ENCODE results near the gene MB. TPM values are rescaled to one million over a fixed set of nuclear protein-coding genes. Genes with fewer than 3 reads are reported as not detected.

Gene MB
- polyA plus RNA-seq, 2 donors: 2.5 to 5.1 TPM

- Histone ChIP-seq H3K27ac (ENCODE audit: low read depth in 2 of 2, low read length in 1 of 2) (no peak overlapping the region), H3K4me3 (ENCODE audit: low read depth in 1 of 2, low read length in 2 of 2) (no peak overlapping the region), H3K36me3 (ENCODE audit: control insufficient read depth in 2 of 2, insufficient read depth in 2 of 2, low read length in 1 of 2) (no peaks in the 10 kb centered on the region), H3K4me1 (ENCODE audit: control insufficient read depth in 2 of 2, insufficient read depth in 2 of 2, low read length in 1 of 2) (peaks cover 4 to 7% of the 10 kb centered on the region in 2 donors), H3K9me3 (ENCODE audit: control insufficient read depth in 2 of 2, insufficient read depth in 1 of 2, low read depth in 1 of 2, low read length in 1 of 2) (no peaks in the 10 kb centered on the region), H3K27me3 (ENCODE audit: control insufficient read depth in 1 of 2, insufficient read depth in 2 of 2, low read length in 2 of 2) (no peaks in the 10 kb centered on the region)
- WGBS, 2 donors: 85% methylated on average over 4 of the region's 4 CpGs
These were observed 7.4 kb downstream of the MB start for GRCh38 chr22:35609761-35610160.

- Histone ChIP-seq H3K4me1 (ENCODE audit: control insufficient read depth in 2 of 2, insufficient read depth in 2 of 2, low read length in 1 of 2) (peaks cover 4 to 7% of the 10 kb centered on the region in 2 donors), H3K4me3 (ENCODE audit: low read depth in 1 of 2, low read length in 2 of 2) (no peak overlapping the region), H3K27me3 (ENCODE audit: control insufficient read depth in 1 of 2, insufficient read depth in 2 of 2, low read length in 2 of 2) (no peaks in the 10 kb centered on the region), H3K27ac (ENCODE audit: low read depth in 2 of 2, low read length in 1 of 2) (no peak overlapping the region), H3K9me3 (ENCODE audit: control insufficient read depth in 2 of 2, insufficient read depth in 1 of 2, low read depth in 1 of 2, low read length in 1 of 2) (no peaks in the 10 kb centered on the region), H3K36me3 (ENCODE audit: control insufficient read depth in 2 of 2, insufficient read depth in 2 of 2, low read length in 1 of 2) (no peaks in the 10 kb centered on the region)
- WGBS, 2 donors: 88 to 93% methylated on average over 9 of the region's 9 CpGs
These were observed 7.9 kb downstream of the MB start for GRCh38 chr22:35609261-35609660.

GRCh38 chr22:35608088-35608487 is 9.0 kb downstream of the MB start:
- Histone ChIP-seq H3K9me3 (ENCODE audit: control insufficient read depth in 2 of 2, insufficient read depth in 1 of 2, low read depth in 1 of 2, low read length in 1 of 2) (no peaks in the 10 kb centered on the region), H3K4me1 (ENCODE audit: control insufficient read depth in 2 of 2, insufficient read depth in 2 of 2, low read length in 1 of 2) (peaks cover 4 to 7% of the 10 kb centered on the region in 2 donors), H3K27me3 (ENCODE audit: control insufficient read depth in 1 of 2, insufficient read depth in 2 of 2, low read length in 2 of 2) (no peaks in the 10 kb centered on the region), H3K4me3 (ENCODE audit: low read depth in 1 of 2, low read length in 2 of 2) (no peak overlapping the region), H3K36me3 (ENCODE audit: control insufficient read depth in 2 of 2, insufficient read depth in 2 of 2, low read length in 1 of 2) (no peaks in the 10 kb centered on the region), H3K27ac (ENCODE audit: low read depth in 2 of 2, low read length in 1 of 2) (no peak overlapping the region)
- 85 to 86% methylated on average over 11 of the region's 11 CpGs for WGBS, 2 donors

- Histone ChIP-seq H3K36me3 (ENCODE audit: control insufficient read depth in 2 of 2, insufficient read depth in 2 of 2, low read length in 1 of 2) (no peaks in the 10 kb centered on the region), H3K4me1 (ENCODE audit: control insufficient read depth in 2 of 2, insufficient read depth in 2 of 2, low read length in 1 of 2) (peaks cover 4 to 7% of the 10 kb centered on the region in 2 donors), H3K4me3 (ENCODE audit: low read depth in 1 of 2, low read length in 2 of 2) (no peak overlapping the region), H3K9me3 (ENCODE audit: control insufficient read depth in 2 of 2, insufficient read depth in 1 of 2, low read depth in 1 of 2, low read length in 1 of 2) (no peaks in the 10 kb centered on the region), H3K27ac (ENCODE audit: low read depth in 2 of 2, low read length in 1 of 2) (no peak overlapping the region), H3K27me3 (ENCODE audit: control insufficient read depth in 1 of 2, insufficient read depth in 2 of 2, low read length in 2 of 2) (no peaks in the 10 kb centered on the region)
- 71 to 73% methylated on average over 8 of the region's 8 CpGs for WGBS, 2 donors
These were observed 10.2 kb downstream of the MB start for GRCh38 chr22:35606916-35607315.

GRCh38 chr22:35605851-35606481 is 11.2 kb downstream of the MB start:
- 79 to 83% methylated on average over 13 of the region's 13 CpGs for WGBS, 2 donors
- Histone ChIP-seq H3K4me3 (ENCODE audit: low read depth in 1 of 2, low read length in 2 of 2) (no peak overlapping the region), H3K4me1 (ENCODE audit: control insufficient read depth in 2 of 2, insufficient read depth in 2 of 2, low read length in 1 of 2) (peaks cover 4 to 7% of the 10 kb centered on the region in 2 donors), H3K27me3 (ENCODE audit: control insufficient read depth in 1 of 2, insufficient read depth in 2 of 2, low read length in 2 of 2) (no peaks in the 10 kb centered on the region), H3K9me3 (ENCODE audit: control insufficient read depth in 2 of 2, insufficient read depth in 1 of 2, low read depth in 1 of 2, low read length in 1 of 2) (no peaks in the 10 kb centered on the region), H3K36me3 (ENCODE audit: control insufficient read depth in 2 of 2, insufficient read depth in 2 of 2, low read length in 1 of 2) (no peaks in the 10 kb centered on the region), H3K27ac (ENCODE audit: low read depth in 2 of 2, low read length in 1 of 2) (peak overlapping the region in 1 of 2 donors; percentile 15)

- Histone ChIP-seq H3K36me3 (ENCODE audit: control insufficient read depth in 2 of 2, insufficient read depth in 2 of 2, low read length in 1 of 2) (no peaks in the 10 kb centered on the region), H3K9me3 (ENCODE audit: control insufficient read depth in 2 of 2, insufficient read depth in 1 of 2, low read depth in 1 of 2, low read length in 1 of 2) (no peaks in the 10 kb centered on the region), H3K4me3 (ENCODE audit: low read depth in 1 of 2, low read length in 2 of 2) (no peak overlapping the region), H3K27me3 (ENCODE audit: control insufficient read depth in 1 of 2, insufficient read depth in 2 of 2, low read length in 2 of 2) (no peaks in the 10 kb centered on the region), H3K4me1 (ENCODE audit: control insufficient read depth in 2 of 2, insufficient read depth in 2 of 2, low read length in 1 of 2) (peaks cover 4 to 7% of the 10 kb centered on the region in 2 donors), H3K27ac (ENCODE audit: low read depth in 2 of 2, low read length in 1 of 2) (no peak overlapping the region)
- WGBS, 2 donors: 78 to 85% methylated on average over 2 of the region's 2 CpGs
These were observed 11.8 kb downstream of the MB start for GRCh38 chr22:35605369-35605680.

GRCh38 chr22:35604621-35605368 is 12.3 kb downstream of the MB start:
- Histone ChIP-seq H3K9me3 (ENCODE audit: control insufficient read depth in 2 of 2, insufficient read depth in 1 of 2, low read depth in 1 of 2, low read length in 1 of 2) (no peaks in the 10 kb centered on the region), H3K4me1 (ENCODE audit: control insufficient read depth in 2 of 2, insufficient read depth in 2 of 2, low read length in 1 of 2) (peaks cover 4 to 7% of the 10 kb centered on the region in 2 donors), H3K27ac (ENCODE audit: low read depth in 2 of 2, low read length in 1 of 2) (no peak overlapping the region), H3K4me3 (ENCODE audit: low read depth in 1 of 2, low read length in 2 of 2) (no peak overlapping the region), H3K36me3 (ENCODE audit: control insufficient read depth in 2 of 2, insufficient read depth in 2 of 2, low read length in 1 of 2) (no peaks in the 10 kb centered on the region), H3K27me3 (ENCODE audit: control insufficient read depth in 1 of 2, insufficient read depth in 2 of 2, low read length in 2 of 2) (no peaks in the 10 kb centered on the region)
- WGBS, 2 donors: 49 to 59% methylated on average over 9 of the region's 9 CpGs

GRCh38 chr22:35601743-35602615 is 15.2 kb downstream of the MB start:
- Histone ChIP-seq H3K4me1 (ENCODE audit: control insufficient read depth in 2 of 2, insufficient read depth in 2 of 2, low read length in 1 of 2) (peaks cover 4 to 7% of the 10 kb centered on the region in 2 donors), H3K4me3 (ENCODE audit: low read depth in 1 of 2, low read length in 2 of 2) (no peak overlapping the region), H3K27me3 (ENCODE audit: control insufficient read depth in 1 of 2, insufficient read depth in 2 of 2, low read length in 2 of 2) (no peaks in the 10 kb centered on the region), H3K27ac (ENCODE audit: low read depth in 2 of 2, low read length in 1 of 2) (no peak overlapping the region), H3K36me3 (ENCODE audit: control insufficient read depth in 2 of 2, insufficient read depth in 2 of 2, low read length in 1 of 2) (no peaks in the 10 kb centered on the region), H3K9me3 (ENCODE audit: control insufficient read depth in 2 of 2, insufficient read depth in 1 of 2, low read depth in 1 of 2, low read length in 1 of 2) (no peaks in the 10 kb centered on the region)
- 61 to 76% methylated on average over 9 of the region's 9 CpGs for WGBS, 2 donors

- Histone ChIP-seq H3K27ac (ENCODE audit: low read depth in 2 of 2, low read length in 1 of 2) (no peak overlapping the region), H3K9me3 (ENCODE audit: control insufficient read depth in 2 of 2, insufficient read depth in 1 of 2, low read depth in 1 of 2, low read length in 1 of 2) (no peaks in the 10 kb centered on the region), H3K36me3 (ENCODE audit: control insufficient read depth in 2 of 2, insufficient read depth in 2 of 2, low read length in 1 of 2) (no peaks in the 10 kb centered on the region), H3K27me3 (ENCODE audit: control insufficient read depth in 1 of 2, insufficient read depth in 2 of 2, low read length in 2 of 2) (no peaks in the 10 kb centered on the region), H3K4me1 (ENCODE audit: control insufficient read depth in 2 of 2, insufficient read depth in 2 of 2, low read length in 1 of 2) (peaks cover 0 to 4% of the 10 kb centered on the region in 2 donors), H3K4me3 (ENCODE audit: low read depth in 1 of 2, low read length in 2 of 2) (no peak overlapping the region)
- 96 to 97% methylated on average over 5 of the region's 5 CpGs for WGBS, 2 donors
These were observed 16.0 kb downstream of the MB start for GRCh38 chr22:35601013-35601580.
